GM19351 (cell line): Measurements from ENCODE around the gene HS3ST3A1.

Experiments used
- ATAC-seq: cut with Tn5 transposase; IDR thresholded peaks from one replicate; pipeline ENCODE4 v1.9.1; 2021; ENCODE audit warnings: mild to moderate bottlenecking, moderate library complexity; ENCODE audit not compliant: unreplicated experiment

The HS3ST3A1 gene

GRCh38 chr17:13541032-13541480, 60.7 kb downstream of the HS3ST3A1 start:
- ATAC-seq = no peak

GRCh38 chr17:13540546-13540945, 61.2 kb downstream of the HS3ST3A1 start:
- no peak for ATAC-seq

GRCh38 chr17:13539421-13539820, 62.3 kb downstream of the HS3ST3A1 start:
- ATAC-seq = no peak

GRCh38 chr17:13538841-13539411, 62.8 kb downstream of the HS3ST3A1 start:
- ATAC-seq = no peak

GRCh38 chr17:13537871-13538643, 63.7 kb downstream of the HS3ST3A1 start:
- no peak for ATAC-seq

- ATAC-seq = no peak
These were observed 64.5 kb downstream of the HS3ST3A1 start for GRCh38 chr17:13537167-13537731.

- ATAC-seq = no peak
These were observed 66.8 kb downstream of the HS3ST3A1 start for GRCh38 chr17:13534946-13535345.

GRCh38 chr17:13531721-13532120, 70.0 kb downstream of the HS3ST3A1 start:
- ATAC-seq = no peak

- no peak for ATAC-seq
These were observed 75.9 kb downstream of the HS3ST3A1 start for GRCh38 chr17:13525876-13526275.

- no peak for ATAC-seq
These were observed 78.6 kb downstream of the HS3ST3A1 start for GRCh38 chr17:13523164-13523563.

GRCh38 chr17:13522749-13523148, 79.0 kb downstream of the HS3ST3A1 start:
- no peak for ATAC-seq

- ATAC-seq = no peak
These were observed 79.9 kb downstream of the HS3ST3A1 start for GRCh38 chr17:13521784-13522183.

- no peak for ATAC-seq
These were observed 80.7 kb downstream of the HS3ST3A1 start for GRCh38 chr17:13520899-13521572.

- no peak for ATAC-seq
These were observed 83.3 kb downstream of the HS3ST3A1 start for GRCh38 chr17:13518261-13519000.

GRCh38 chr17:13513039-13513405, 88.7 kb downstream of the HS3ST3A1 start:
- ATAC-seq = no peak

GRCh38 chr17:13510062-13510461, 91.7 kb downstream of the HS3ST3A1 start:
- no peak for ATAC-seq

- no peak for ATAC-seq
These were observed 92.2 kb downstream of the HS3ST3A1 start for GRCh38 chr17:13509527-13509926.

GRCh38 chr17:13508896-13509295, 92.8 kb downstream of the HS3ST3A1 start:
- no peak for ATAC-seq

- no peak for ATAC-seq
These were observed 98.2 kb downstream of the HS3ST3A1 start for GRCh38 chr17:13503526-13503925.

GRCh38 chr17:13502263-13502662, 99.5 kb downstream of the HS3ST3A1 start:
- no peak for ATAC-seq

GRCh38 chr17:13500947-13501346, 100.8 kb downstream of the HS3ST3A1 start:
- no peak for ATAC-seq
